ENCODE data around the gene CD209. TPM values are rescaled to one million over a fixed set of nuclear protein-coding genes. Genes with fewer than 3 reads are reported as not detected.

The CD209 gene
- total RNA-seq, 5 donors from 2014 or later (not counting 1 experiment from before 2014, with no cell fraction given), result 0.07 TPM; not detected in 4

DNA sequence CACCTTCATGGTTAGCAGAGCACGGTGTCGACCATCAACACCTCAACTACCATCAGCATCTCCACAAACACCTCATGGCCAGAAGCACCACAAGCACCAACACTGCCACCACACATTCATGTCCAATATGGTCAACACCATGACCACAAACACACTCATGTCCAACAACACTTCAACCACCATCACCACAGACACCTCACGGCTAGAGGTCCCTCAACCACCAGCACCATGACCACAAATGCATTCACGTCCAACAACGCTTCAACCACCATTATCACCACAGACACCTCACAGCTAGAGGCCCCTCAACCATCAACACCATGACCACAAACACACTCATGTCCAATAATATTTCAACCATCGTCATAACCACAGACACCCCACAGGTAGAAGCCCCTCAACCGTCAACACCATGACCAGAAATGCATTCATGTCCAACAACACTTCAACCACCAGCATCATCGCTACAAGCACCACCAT is 56.5 kb downstream of the CD209 start:
- no peak overlapping the region for H3K27ac Mint-ChIP-seq
- Histone ChIP-seq H3K4me3 (ENCODE audit: control insufficient read depth in 1 of 2, extremely low read depth in 1 of 2, low read length in 1 of 2) (no peak overlapping the region), H3K9me3 (no peaks in the 10 kb centered on the region), H3K36me3 (ENCODE audit: control insufficient read depth in 2 of 2, extremely low read depth in 1 of 2, insufficient read depth in 1 of 2, low read length in 1 of 2) (no peaks in the 10 kb centered on the region), H3K27me3 (replicated peaks in 1 of 2; ENCODE audit: control insufficient read depth in 2 of 2, extremely low read depth in 1 of 2, insufficient read depth in 2 of 2, low read length in 1 of 2) (peaks cover 0 to 26% of the 10 kb centered on the region in 2 experiments), H3K27ac (ENCODE audit: low read length) (peak overlapping the region; percentile 55), H3K4me1 (ENCODE audit: control insufficient read depth in 1 of 2, extremely low read depth in 1 of 2, insufficient read depth in 2 of 2, low read length in 2 of 2) (peaks cover 0 to 47% of the 10 kb centered on the region in 2 experiments)
- WGBS (ENCODE audit: insufficient coverage), result 57% methylated on average over 8 of the region's 8 CpGs
- ChIA-PET CTCF (no interaction called here), POLR2A (no interaction called here)
- peaks cover 0 to 11% (median 3%) of the 10 kb centered on the region in 3 donors for H3K4me1 Mint-ChIP-seq
- no peaks in the 10 kb centered on the region for H3K9me3 Mint-ChIP-seq
- DNase-seq (peak in 3 of 35 experiments; percentile 14 to 49 (median 20)), ATAC-seq (replicated peaks in 1 of 4) (no peak)
- H3K36me3 Mint-ChIP-seq, result no peaks in the 10 kb centered on the region
- H3K27me3 Mint-ChIP-seq, result no peaks in the 10 kb centered on the region
- H3K4me3 Mint-ChIP-seq, result no peak overlapping the region

Other genes with a start within 250 kb of the CD209 start
- 10 to 100 TPM in 1 of 5 donors, 1 to 10 TPM in 4; 4.3 to 10.3 (median 8.5) TPM for gene ZNF358, start 231.4 kb downstream of the CD209 start, total RNA-seq
- 10 to 100 TPM; 13.0 to 16.7 (median 15.3) TPM for gene MCOLN1, start 224.9 kb downstream of the CD209 start, total RNA-seq
- gene PNPLA6, start 211.8 kb downstream of the CD209 start, total RNA-seq, result 100 to 1,000 TPM in 3 of 5 donors, 10 to 100 TPM in 2; 88.4 to 158 (median 125) TPM
- gene CAMSAP3, start 151.7 kb downstream of the CD209 start, total RNA-seq, result 1 to 10 TPM in 2 of 5 donors, under 1 TPM in 3; 0.47 to 1.3 (median 0.51) TPM
- 10 to 100 TPM; 59.9 to 82.6 (median 78.1) TPM for gene XAB2, start 118.0 kb downstream of the CD209 start, total RNA-seq
- 100 to 1,000 TPM; 105 to 139 (median 110) TPM for gene PET100, start 117.7 kb downstream of the CD209 start, total RNA-seq
- 1 to 10 TPM; 1.6 to 8.9 (median 5.9) TPM for gene PCP2, start 113.8 kb downstream of the CD209 start, total RNA-seq
- 100 to 1,000 TPM; 185 to 229 (median 228) TPM for gene STXBP2, start 110.4 kb downstream of the CD209 start, total RNA-seq
- 1 to 10 TPM in 1 of 5 donors, not detected in 4; 1.6 TPM for gene RETN, start 78.5 kb downstream of the CD209 start, total RNA-seq
- gene MCEMP1, start 70.4 kb downstream of the CD209 start, total RNA-seq, result under 1 TPM in 1 of 5 donors, not detected in 4; 0.26 TPM
- 10 to 100 TPM; 39.2 to 75.3 (median 69.4) TPM for gene TRAPPC5, start 66.7 kb downstream of the CD209 start, total RNA-seq
- gene FCER2, start 45.4 kb downstream of the CD209 start, total RNA-seq, result 1 to 10 TPM in 3 of 5 donors, under 1 TPM in 2; 0.90 to 2.5 (median 1.2) TPM
- gene CLEC4G, start 15.4 kb downstream of the CD209 start, total RNA-seq, result not detected
- gene CLEC4M, start 15.7 kb upstream of the CD209 start, total RNA-seq, result under 1 TPM in 2 of 5 donors, not detected in 3; 0.20 to 0.30 TPM
- 10 to 100 TPM in 4 of 5 donors, 1 to 10 TPM in 1; 9.6 to 15.1 (median 13.7) TPM for gene EVI5L, start 82.7 kb upstream of the CD209 start, total RNA-seq
- under 1 TPM; 0.28 to 0.85 (median 0.36) TPM for gene PRR36, start 126.9 kb upstream of the CD209 start, total RNA-seq
- under 1 TPM in 1 of 5 donors, not detected in 4; 0.06 TPM for gene LRRC8E, start 141.0 kb upstream of the CD209 start, total RNA-seq
- 10 to 100 TPM; 68.1 to 93.1 (median 73.5) TPM for gene MAP2K7, start 156.3 kb upstream of the CD209 start, total RNA-seq
- gene TGFBR3L, start 167.3 kb upstream of the CD209 start, total RNA-seq, result 1 to 10 TPM in 3 of 5 donors, under 1 TPM in 2; 0.76 to 4.5 (median 1.3) TPM
- gene SNAPC2, start 172.8 kb upstream of the CD209 start, total RNA-seq, result 10 to 100 TPM in 4 of 5 donors, 1 to 10 TPM in 1; 9.0 to 22.9 (median 18.6) TPM
- gene CTXN1, start 178.6 kb upstream of the CD209 start, total RNA-seq, result under 1 TPM in 4 of 5 donors, not detected in 1; 0.19 to 0.47 (median 0.30) TPM
- 10 to 100 TPM; 72.7 to 99.4 (median 90.3) TPM for gene TIMM44, start 196.1 kb upstream of the CD209 start, total RNA-seq

All from T-cell (primary cell).